Lower leg skin (tissue), 4 donors: ENCODE measurements around the gene KRTAP5-8. TPM values are rescaled to one million over a fixed set of nuclear protein-coding genes. Genes with fewer than 3 reads are reported as not detected.
"Not testable (repeated sequence)": the region's sequence is repeated elsewhere in the genome, so short reads cannot be mapped to it uniquely, and the experiment has no call there.

Experiments used
- DNase-seq, 2 donors: peaks; one replicate each; pipeline ENCODE4 v3.0.0-alpha.2; 2019; ENCODE audit warnings: low spot score in 2 of 2
- H3K4me3 ChIP-seq: fragments of 200-600 bp; sonication (generic); 2 replicates; pipeline ENCODE4 v1.5.1; 2017; ENCODE audit warnings: mild to moderate bottlenecking, low read depth; ENCODE audit not compliant: poor library complexity, severe bottlenecking
- POLR2A ChIP-seq, 2 donors: fragments of 450-650 bp; IDR thresholded peaks; one replicate each; pipeline ENCODE4 v1.6.1; 2016 to 2017; ENCODE audit warnings: antibody characterized with exemption in 2 of 2, mild to moderate bottlenecking in 1 of 2, moderate library complexity in 1 of 2
- WGBS, 2 donors: methylation state at CpG; one replicate each; pipeline ENCODE4 v1.1.5; 2018; 5-methylcytosine and 5-hydroxymethylcytosine counted together
- intact Hi-C: fragments of 100-400 bp; cut with DNase I; formaldehyde crosslinking; loops from one replicate; pipeline ENCODE4 v1.15.0; 2023; ENCODE audit warnings: low total_unique reads
- total RNA-seq, 4 donors: library from RNA; depleted of rRNA; stranded (reverse); fragments of >200 nt; gene quantifications; one replicate each; pipeline ENCODE4 v1.1.0, GENCODE V29; 2016
- TF ChIP-seq, protein P1 (sequence below), 3 donors: fragments of 450-650 bp; IDR thresholded peaks; one replicate each; pipeline ENCODE4 v1.5.1; 2016; ENCODE audit warnings: antibody characterized with exemption in 3 of 3, mild to moderate bottlenecking in 3 of 3, moderate library complexity in 2 of 3

KRTAP5-8 gene
- total RNA-seq, 4 donors from 2014 or later, result 1.1 to 12.4 TPM; not detected in 2

DNA sequence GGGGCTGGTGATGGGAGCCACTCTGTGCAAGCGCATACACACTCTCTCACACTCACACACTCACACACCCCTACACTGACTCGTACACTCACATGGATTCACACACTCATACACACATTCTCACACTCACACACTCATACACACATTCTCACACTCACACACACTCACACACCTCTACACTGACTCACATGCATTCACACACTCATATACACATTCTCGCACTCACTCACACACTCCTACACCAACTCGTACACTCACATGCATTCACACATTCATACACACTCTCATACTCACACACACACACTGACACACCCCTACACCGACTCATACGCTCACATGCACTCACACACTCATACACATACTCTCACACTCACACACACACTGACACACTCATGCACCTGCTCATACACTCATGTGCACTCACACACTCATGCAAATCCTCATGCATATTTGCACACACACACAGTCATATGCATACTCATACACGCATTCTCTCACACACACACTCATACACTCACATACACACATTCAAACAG, 39.7 kb downstream of the KRTAP5-8 start:
- no peak for DNase-seq
- H3K4me3 ChIP-seq, result no peak overlapping the region
- 90 to 93% methylated on average over 7 of the region's 7 CpGs for WGBS, 2 donors
- TF ChIP-seq, protein P1, sequence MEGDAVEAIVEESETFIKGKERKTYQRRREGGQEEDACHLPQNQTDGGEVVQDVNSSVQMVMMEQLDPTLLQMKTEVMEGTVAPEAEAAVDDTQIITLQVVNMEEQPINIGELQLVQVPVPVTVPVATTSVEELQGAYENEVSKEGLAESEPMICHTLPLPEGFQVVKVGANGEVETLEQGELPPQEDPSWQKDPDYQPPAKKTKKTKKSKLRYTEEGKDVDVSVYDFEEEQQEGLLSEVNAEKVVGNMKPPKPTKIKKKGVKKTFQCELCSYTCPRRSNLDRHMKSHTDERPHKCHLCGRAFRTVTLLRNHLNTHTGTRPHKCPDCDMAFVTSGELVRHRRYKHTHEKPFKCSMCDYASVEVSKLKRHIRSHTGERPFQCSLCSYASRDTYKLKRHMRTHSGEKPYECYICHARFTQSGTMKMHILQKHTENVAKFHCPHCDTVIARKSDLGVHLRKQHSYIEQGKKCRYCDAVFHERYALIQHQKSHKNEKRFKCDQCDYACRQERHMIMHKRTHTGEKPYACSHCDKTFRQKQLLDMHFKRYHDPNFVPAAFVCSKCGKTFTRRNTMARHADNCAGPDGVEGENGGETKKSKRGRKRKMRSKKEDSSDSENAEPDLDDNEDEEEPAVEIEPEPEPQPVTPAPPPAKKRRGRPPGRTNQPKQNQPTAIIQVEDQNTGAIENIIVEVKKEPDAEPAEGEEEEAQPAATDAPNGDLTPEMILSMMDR (IDR thresholded peaks at IDR 0.05), result no peak
- no peak for TF ChIP-seq POLR2A (IDR thresholded peaks at IDR 0.05)
- intact Hi-C loops, result no loop called here

DNA sequence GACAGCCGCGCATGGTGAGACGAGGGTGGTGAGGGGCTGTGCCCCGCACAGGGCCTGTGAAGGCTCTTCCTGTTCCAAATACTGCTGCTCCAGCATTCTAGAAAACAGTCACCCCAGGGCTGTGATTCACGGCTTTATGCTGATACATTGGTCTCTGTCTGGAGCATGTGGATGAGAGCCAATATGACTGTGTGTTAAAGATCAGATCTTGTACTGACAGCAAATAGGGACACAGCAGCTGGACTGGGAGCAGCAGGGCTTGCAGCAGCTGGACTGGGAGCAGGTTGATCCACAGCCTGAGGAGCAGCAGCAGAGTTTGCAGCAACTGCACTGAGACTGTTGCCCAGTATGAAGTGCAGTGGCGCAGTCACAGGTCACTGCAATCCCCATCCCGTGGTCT, 41.7 kb downstream of the KRTAP5-8 start:
- 43 to 57% methylated on average over 7 of the region's 7 CpGs for WGBS, 2 donors
- intact Hi-C loops, DNase-seq, H3K4me3 ChIP-seq: not testable (repeated sequence)

DNA sequence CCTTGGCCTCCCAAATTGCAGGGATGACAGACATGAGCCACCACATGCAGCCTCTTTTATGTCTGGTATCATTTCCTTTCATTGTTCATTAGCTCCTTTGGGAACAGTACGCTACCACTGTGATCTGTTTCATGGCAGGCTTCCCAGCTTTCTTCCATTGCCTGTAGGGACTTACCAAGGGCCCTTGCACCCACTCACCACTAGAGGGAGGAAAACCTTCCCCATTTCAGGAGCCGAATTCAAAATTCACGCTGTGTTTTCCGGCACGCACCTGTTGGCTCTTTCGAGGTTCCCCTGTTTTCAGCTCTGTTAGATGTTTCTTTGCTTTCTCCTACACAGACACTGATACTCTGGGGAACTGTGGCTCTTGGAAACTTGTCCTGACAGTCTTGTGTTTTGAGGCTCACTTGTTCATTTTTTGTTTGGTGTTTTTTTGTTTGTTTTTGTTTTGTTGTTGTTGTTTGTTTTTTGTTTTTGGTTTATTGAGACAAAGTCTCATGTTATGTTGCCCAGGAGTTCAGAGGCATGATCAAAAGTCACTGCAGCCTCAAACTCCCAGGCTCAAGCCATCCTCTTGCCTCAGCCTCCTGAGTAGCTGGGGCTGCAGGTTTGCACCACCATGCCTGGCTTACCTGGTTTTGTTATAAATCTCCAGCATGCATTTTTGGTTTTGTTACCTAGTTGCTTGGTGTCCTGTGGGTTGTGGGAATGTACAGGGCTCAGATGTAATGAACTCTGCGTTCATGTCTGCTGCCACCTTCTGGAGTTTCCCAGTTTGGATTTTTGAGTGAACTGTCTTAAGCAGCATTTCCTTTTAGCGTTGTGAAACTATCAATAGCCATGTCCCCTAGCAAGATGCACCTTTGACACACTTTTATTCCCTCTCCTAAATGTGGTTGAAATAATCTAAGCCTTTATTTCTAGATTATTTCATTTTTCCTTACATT, 42.5 kb downstream of the KRTAP5-8 start:
- no peak overlapping the region for H3K4me3 ChIP-seq
- WGBS, 2 donors, result 7 to 9% methylated on average over 8 of the region's 8 CpGs
- intact Hi-C loops, result no loop called here
- DNase-seq, result peak in 1 of 2 donors; percentile 53
- no peak for TF ChIP-seq POLR2A (IDR thresholded peaks at IDR 0.05)
- TF ChIP-seq, protein P1 (IDR thresholded peaks at IDR 0.05), result no peak

DNA sequence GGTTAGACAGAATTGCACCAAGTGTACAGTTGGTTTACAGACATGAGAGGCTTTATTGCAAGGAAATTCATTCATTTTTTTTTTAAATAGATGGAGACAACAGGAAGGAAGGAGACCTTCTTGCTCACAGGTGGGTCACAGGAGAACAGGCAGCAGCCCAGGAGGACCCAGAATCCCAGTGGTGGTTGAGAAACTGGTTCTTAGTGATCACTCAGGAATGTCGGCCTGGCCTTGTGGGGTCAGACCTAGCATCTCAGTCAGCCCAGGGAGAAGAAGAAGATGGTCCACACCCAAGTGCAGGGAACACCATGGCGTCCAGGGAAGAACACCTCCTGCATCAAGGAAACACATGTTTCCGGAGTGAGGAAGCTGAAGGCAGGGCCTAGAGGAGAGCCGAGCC, 44.0 kb downstream of the KRTAP5-8 start:
- H3K4me3 ChIP-seq, result no peak overlapping the region
- no peak for DNase-seq
- TF ChIP-seq, protein P1 (IDR thresholded peaks at IDR 0.05), result no peak
- no peak for TF ChIP-seq POLR2A (IDR thresholded peaks at IDR 0.05)
- WGBS, 2 donors, result 75 to 79% methylated on average over 4 of the region's 4 CpGs
- intact Hi-C loops, result no loop called here

DNA sequence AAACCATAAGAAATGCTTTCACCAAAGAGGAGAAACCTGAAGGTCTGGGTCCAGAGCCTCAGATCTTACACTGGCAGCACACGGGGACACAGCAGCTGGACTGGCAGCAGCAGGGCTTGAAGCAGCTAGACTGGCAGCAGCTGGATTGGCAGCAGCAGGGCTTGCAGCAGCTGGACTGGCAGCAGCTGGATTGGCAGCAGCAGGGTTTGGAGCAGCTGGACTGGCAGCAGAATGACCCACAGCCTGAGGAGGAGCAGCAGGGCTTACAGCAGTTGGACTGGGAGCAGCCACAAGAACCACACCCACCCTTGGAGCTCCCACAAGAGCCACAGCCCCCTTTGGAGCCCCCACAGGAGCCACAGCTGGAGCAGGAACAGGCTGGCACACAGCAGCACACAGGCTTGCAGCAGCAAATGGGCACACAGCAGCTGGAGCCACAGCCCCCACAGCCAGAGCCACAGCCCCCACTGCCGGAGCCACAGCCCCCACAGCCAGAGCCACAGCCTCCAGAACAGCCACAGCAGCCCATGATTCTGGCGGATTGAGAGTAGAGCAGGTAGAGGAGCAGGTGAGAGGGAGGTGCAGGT, 44.6 kb downstream of the KRTAP5-8 start, which contains the start of gene KRTAP5-11:
KRTAP5-11 (minus strand) TSS at position 567 of the 587 bp plus-strand sequence; CDS start at position 529, 38 bp downstream.
- WGBS, 2 donors, result 53 to 77% methylated on average over 3 of the region's 3 CpGs
- TF ChIP-seq POLR2A (IDR thresholded peaks at IDR 0.05), result no peak
- TF ChIP-seq, protein P1 (IDR thresholded peaks at IDR 0.05), result no peak
- no peak within 1 kb of the TSS for H3K4me3 ChIP-seq
- intact Hi-C loops, result no loop called here
- DNase-seq, result no peak

DNA sequence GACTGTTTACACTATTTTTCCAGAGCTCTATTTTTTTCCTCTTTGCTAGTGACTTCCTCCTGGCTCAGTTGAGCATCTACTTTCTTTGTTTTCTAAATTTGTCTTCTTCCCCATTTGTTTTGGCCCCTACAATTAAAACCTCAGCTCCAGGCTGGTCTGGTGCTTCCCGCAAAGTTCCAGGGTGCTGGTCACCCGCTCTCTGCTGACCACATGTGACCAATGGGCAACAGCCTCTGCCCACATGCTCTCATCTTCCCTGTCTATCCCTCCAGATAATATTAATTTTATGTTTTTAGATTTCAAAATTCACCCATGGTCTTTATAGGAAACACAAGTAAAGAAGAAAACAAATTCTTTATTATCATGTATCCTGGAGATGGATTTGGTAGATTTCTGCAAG, 45.1 kb downstream of the KRTAP5-8 start:
- WGBS, 2 donors, result 82 to 84% methylated on average over 2 of the region's 2 CpGs
- intact Hi-C loops, DNase-seq, H3K4me3 ChIP-seq: not testable (repeated sequence)

DNA sequence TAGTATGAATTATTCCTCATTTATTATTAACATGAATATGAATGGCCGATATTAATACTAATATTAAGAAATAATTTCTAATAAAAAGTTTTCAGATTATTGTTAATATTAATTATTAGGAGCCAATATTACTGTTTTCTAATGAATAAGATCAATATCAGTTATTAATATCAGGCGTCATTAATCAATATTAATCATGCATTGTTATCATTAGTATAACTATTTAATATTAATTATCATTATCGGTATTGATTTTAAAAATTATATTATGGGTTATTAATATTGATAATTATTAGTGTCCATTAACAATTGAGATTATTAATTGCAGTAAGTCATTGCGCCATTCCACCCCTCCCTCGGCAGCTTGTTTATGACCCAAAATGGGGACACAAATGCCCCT, 47.8 kb downstream of the KRTAP5-8 start:
- WGBS, 2 donors, result 90% methylated on average over 5 of the region's 5 CpGs
- intact Hi-C loops, H3K4me3 ChIP-seq, DNase-seq: not testable (repeated sequence)

DNA sequence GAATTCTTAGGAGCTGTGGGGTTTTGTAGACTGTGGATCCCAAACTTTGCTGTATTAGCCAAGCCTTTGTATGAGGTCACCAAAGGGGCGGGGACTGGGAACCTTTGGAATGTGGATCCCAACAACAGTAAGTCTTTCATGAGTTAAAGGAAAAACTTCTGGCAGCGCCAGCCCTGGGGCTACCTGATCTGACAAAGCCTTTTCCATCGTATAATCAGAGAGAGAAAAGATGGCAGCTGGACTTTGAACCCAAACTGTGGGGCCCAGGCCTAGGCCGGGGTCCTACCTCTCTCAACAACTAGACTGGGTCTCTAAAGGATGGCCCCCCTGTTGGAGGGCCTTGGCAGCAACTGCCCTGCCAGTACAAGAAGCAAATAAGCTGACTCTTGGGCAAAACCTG, 50.5 kb downstream of the KRTAP5-8 start:
- H3K4me3 ChIP-seq, DNase-seq, intact Hi-C loops: not testable (repeated sequence)
- WGBS, 2 donors, result 53 to 67% methylated on average over 4 of the region's 4 CpGs
